Smooth muscle cell (in vitro differentiated cells): ENCODE measurements around the gene CDKL4. TPM values are rescaled to one million over a fixed set of nuclear protein-coding genes. Genes with fewer than 3 reads are reported as not detected.

ENCODE experiments used
- DNase-seq: peaks from one replicate; lab custom pipeline; 2025; ENCODE audit not compliant: unreplicated experiment; lab: John Stamatoyannopoulos, UW
- H2AFZ ChIP-seq: fragments of 200-600 bp; sonication (generic); 2 replicates; pipeline ENCODE4 v1.6.0; 2016; ENCODE audit warnings: antibody characterized with exemption, low read depth, mild to moderate bottlenecking
- H3F3A ChIP-seq: fragments of 200-600 bp; sonication (generic); 2 replicates; pipeline ENCODE4 v1.6.0; 2017; ENCODE audit warnings: antibody characterized with exemption, low read depth
- H3K27ac ChIP-seq: fragments of 200-600 bp; sonication (generic); 2 replicates; pipeline ENCODE4 v1.5.1; 2016; ENCODE audit warnings: low read depth, mild to moderate bottlenecking
- H3K27me3 ChIP-seq: fragments of 200-600 bp; sonication (generic); 2 replicates; pipeline ENCODE4 v1.6.1; 2016; ENCODE audit warnings: low read depth, mild to moderate bottlenecking
- H3K36me3 ChIP-seq: fragments of 200-600 bp; sonication (generic); 2 replicates; pipeline ENCODE4 v1.5.1; 2016; ENCODE audit warnings: low read depth
- H3K4me1 ChIP-seq: fragments of 200-600 bp; sonication (generic); 2 replicates; pipeline ENCODE4 v1.5.1; 2016; ENCODE audit warnings: low read depth
- H3K4me2 ChIP-seq: fragments of 200-600 bp; sonication (generic); 2 replicates; pipeline ENCODE4 v1.6.0; 2016; ENCODE audit warnings: mild to moderate bottlenecking
- H3K4me3 ChIP-seq: fragments of 200-600 bp; sonication (generic); 2 replicates; pipeline ENCODE4 v1.5.1; 2016; ENCODE audit warnings: mild to moderate bottlenecking
- H3K79me2 ChIP-seq: fragments of 200-600 bp; sonication (generic); 2 replicates; pipeline ENCODE4 v1.6.0; 2016; ENCODE audit warnings: low read depth, mild to moderate bottlenecking
- H3K9ac ChIP-seq: fragments of 200-600 bp; sonication (generic); 2 replicates; pipeline ENCODE4 v1.6.0; 2016; ENCODE audit warnings: low read depth
- H3K9me3 ChIP-seq: fragments of 200-600 bp; sonication (generic); replicated peaks from 2 replicates; pipeline ENCODE4 v1.5.1; 2016; ENCODE audit warnings: low read depth
- H4K20me1 ChIP-seq: fragments of 200-600 bp; sonication (generic); 2 replicates; pipeline ENCODE4 v1.6.0; 2016; ENCODE audit warnings: low read depth
- CTCF ChIP-seq: fragments of 200-600 bp; sonication (generic); IDR thresholded peaks from 2 replicates; pipeline ENCODE4 v1.5.1; 2017; ENCODE audit warnings: borderline replicate concordance, mild to moderate bottlenecking, antibody characterized with exemption; ENCODE audit not compliant: insufficient read depth, poor library complexity, severe bottlenecking
- WGBS: methylation state at CpG from one replicate; pipeline ENCODE4 v1.1.7; 2016; ENCODE audit warnings: low lambda C conversion rate; 5-methylcytosine and 5-hydroxymethylcytosine counted together
- polyA plus RNA-seq: library from polyadenylated mRNA; unstranded; fragments of >200 nt; fragmentation: Nextera tagmentation; extraction: Ambion mirVana; gene quantifications from 2 replicates; pipeline ENCODE4 v1.2.1, GENCODE V29; 2016
- total RNA-seq: library from RNA; depleted of rRNA; stranded (reverse); fragments of >200 nt; gene quantifications from 2 replicates; pipeline ENCODE4 v1.2.3, GENCODE V29; 2014

The CDKL4 gene
- total and polyA plus RNA-seq, 2 experiments from 2014 or later, result 0.27 to 0.53 TPM

DNA sequence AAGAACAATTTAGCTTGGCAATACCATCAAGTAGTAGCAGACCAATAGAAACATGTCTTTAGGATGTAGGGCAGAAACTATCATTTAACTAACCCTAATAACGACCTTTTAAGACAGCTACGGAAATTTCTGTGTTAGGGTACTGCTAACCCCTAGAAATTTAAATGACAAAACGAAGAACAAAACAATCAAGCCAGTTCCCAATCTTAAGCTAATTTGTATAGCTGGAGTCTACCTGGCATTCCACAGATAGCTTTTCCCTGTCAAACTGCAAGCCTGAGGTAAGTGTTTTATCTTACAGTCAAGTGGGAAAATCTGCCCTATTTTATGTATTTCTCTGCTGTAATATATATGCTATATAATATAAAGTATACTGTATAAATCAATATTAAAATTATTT is 37.6 kb upstream of the CDKL4 start:
- Histone ChIP-seq H3K27me3 (no peaks in the 10 kb centered on the region), H4K20me1 (no peaks in the 10 kb centered on the region), H3K4me2 (no peak overlapping the region), H3F3A (no peaks in the 10 kb centered on the region), H3K4me3 (no peak overlapping the region), H3K4me1 (no peaks in the 10 kb centered on the region), H3K9me3 (no peaks in the 10 kb centered on the region), H2AFZ (no peak overlapping the region), H3K79me2 (peaks cover 4% of the 10 kb centered on the region), H3K27ac (no peak overlapping the region), H3K36me3 (peaks cover 14% of the 10 kb centered on the region), H3K9ac (no peak overlapping the region)
- WGBS, result 89% methylated on average over 3 of the region's 3 CpGs
- TF ChIP-seq CTCF, result no peak
- DNase-seq, result no peak

DNA sequence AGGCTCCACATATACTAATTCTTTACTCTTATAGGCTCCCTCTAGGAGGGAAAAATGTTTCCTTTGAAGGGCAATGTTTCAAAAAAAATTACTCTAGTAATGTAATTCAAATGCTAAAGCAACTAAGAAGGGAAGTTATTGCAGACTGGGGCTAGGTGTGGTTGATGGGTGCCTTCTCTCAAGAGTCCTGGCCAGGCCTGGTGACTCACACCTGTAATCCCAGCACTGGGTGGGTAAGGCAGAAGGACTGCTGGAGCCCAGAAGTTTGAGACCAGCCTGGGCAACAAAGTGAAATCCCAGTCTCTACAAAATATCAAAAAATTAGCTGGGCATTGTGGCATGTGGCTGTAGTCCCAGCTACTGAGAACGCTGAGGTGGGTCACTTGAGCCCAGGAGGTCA is 31.2 kb upstream of the CDKL4 start:
- H4K20me1 ChIP-seq, result peaks cover 11% of the 10 kb centered on the region
- no peak for DNase-seq
- H3K79me2 ChIP-seq, result no peaks in the 10 kb centered on the region
- no peak overlapping the region for H2AFZ ChIP-seq
- H3K27ac ChIP-seq, result no peak overlapping the region
- WGBS, result 94% methylated on average over 1 of the region's 1 CpG
- no peak overlapping the region for H3K4me3 ChIP-seq
- no peaks in the 10 kb centered on the region for H3K27me3 ChIP-seq
- no peaks in the 10 kb centered on the region for H3F3A ChIP-seq
- no peaks in the 10 kb centered on the region for H3K9me3 ChIP-seq
- no peak overlapping the region for H3K9ac ChIP-seq
- TF ChIP-seq CTCF, result no peak
- H3K4me1 ChIP-seq, result no peaks in the 10 kb centered on the region
- no peak overlapping the region for H3K4me2 ChIP-seq
- peaks cover 13% of the 10 kb centered on the region for H3K36me3 ChIP-seq

GRCh38 chr2:39269941-39270340 is 26.2 kb upstream of the CDKL4 start:
- no peak overlapping the region for H3K9ac ChIP-seq
- no peaks in the 10 kb centered on the region for H3K9me3 ChIP-seq
- 97% methylated on average over 3 of the region's 3 CpGs for WGBS
- H2AFZ ChIP-seq, result no peak overlapping the region
- no peak overlapping the region for H3K27ac ChIP-seq
- no peak for DNase-seq
- peaks cover 18% of the 10 kb centered on the region for H4K20me1 ChIP-seq
- H3K4me3 ChIP-seq, result no peak overlapping the region
- H3K4me2 ChIP-seq, result no peak overlapping the region
- H3F3A ChIP-seq, result no peaks in the 10 kb centered on the region
- H3K36me3 ChIP-seq, result peaks cover 9% of the 10 kb centered on the region
- H3K79me2 ChIP-seq, result no peaks in the 10 kb centered on the region
- H3K27me3 ChIP-seq, result no peaks in the 10 kb centered on the region
- H3K4me1 ChIP-seq, result no peaks in the 10 kb centered on the region
- no peak for TF ChIP-seq CTCF

DNA sequence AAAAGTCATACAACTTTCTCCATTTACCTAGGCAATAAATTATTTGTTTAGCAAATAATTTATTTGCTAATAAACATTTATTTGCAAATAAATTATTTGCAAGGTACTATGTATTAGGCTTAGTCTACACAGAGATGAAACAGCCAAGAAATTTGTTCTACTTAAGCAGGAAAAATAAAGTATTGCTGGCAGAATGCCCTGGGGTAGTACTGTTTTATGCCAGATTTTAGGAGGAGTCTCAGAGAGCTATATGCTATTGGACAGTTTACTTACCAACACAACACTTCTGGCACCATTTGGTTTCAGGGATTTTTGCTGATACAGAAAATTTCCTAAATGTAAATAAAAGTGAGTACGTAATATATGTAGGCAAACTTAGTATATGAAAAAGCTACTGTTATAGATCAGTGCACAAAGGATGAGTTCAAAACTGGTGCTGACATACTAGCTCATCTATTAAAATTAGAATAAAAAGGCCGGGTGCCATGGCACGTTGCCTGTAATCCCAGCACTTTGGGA is 23.2 kb upstream of the CDKL4 start:
- Histone ChIP-seq H3K9ac (no peak overlapping the region), H2AFZ (no peak overlapping the region), H3F3A (no peaks in the 10 kb centered on the region), H3K9me3 (no peaks in the 10 kb centered on the region), H3K4me3 (no peak overlapping the region), H3K27me3 (no peaks in the 10 kb centered on the region), H3K79me2 (no peaks in the 10 kb centered on the region), H4K20me1 (peaks cover 7% of the 10 kb centered on the region), H3K4me1 (no peaks in the 10 kb centered on the region), H3K27ac (no peak overlapping the region), H3K36me3 (peaks cover 18% of the 10 kb centered on the region), H3K4me2 (no peak overlapping the region)
- no peak for TF ChIP-seq CTCF
- WGBS, result 95% methylated on average over 3 of the region's 3 CpGs
- no peak for DNase-seq
